Adipose tissue (tissue), 3 donors: ENCODE results near the gene C2orf42. TPM values are rescaled to one million over a fixed set of nuclear protein-coding genes. Genes with fewer than 3 reads are reported as not detected.
"Not testable (repeated sequence)": the region's sequence is repeated elsewhere in the genome, so short reads cannot be mapped to it uniquely, and the experiment has no call there.

Source experiments
- H3K27ac ChIP-seq: one replicate; pipeline ENCODE4 v1.5.1; 2013; ENCODE audit warnings: low read depth, low read length
- WGBS, 3 donors: extraction: QIAGEN DNeasy Blood & Tissue Kit; methylation state at CpG; one replicate each; pipeline ENCODE4 v1.1.7; 2013; 5-methylcytosine and 5-hydroxymethylcytosine counted together
- polyA plus RNA-seq, 3 donors: library from polyadenylated mRNA; stranded (reverse); fragments of 200-250 nt; gene quantifications; one replicate each; pipeline ENCODE4 v1.2.3, GENCODE V29; 2013
- donor health status: healthy with polysubstance abuse.
- donor health status: Bipolar disorder and iron deficiency.
- donor health status: healthy.

The C2orf42 gene
- polyA plus RNA-seq, 3 donors, result 5.4 to 14.2 (median 5.6) TPM

DNA sequence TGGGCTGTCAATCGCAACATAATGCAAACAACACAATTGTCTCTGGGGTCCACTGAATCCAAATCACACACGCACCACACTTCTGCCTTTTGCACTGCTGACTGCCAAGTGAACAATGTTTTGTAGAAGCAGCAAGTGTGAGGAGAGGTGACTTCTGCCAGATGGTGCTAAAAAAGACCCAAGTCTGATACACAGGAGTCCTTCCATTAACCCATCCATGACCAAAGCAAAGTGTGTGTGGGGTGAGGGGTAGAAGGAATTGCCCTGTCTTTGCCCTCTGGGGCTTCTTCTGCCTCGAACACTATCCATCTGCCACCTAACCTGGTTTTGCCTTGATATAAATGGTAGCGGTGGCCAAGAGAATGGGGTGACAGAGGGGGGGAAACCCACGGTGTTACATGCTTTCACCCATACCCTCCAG is 50.0 kb downstream of the C2orf42 start:
- no peak overlapping the region for H3K27ac ChIP-seq
- WGBS, 3 donors, result 62 to 86% (median 84%) methylated on average over 5 of the region's 5 CpGs

DNA sequence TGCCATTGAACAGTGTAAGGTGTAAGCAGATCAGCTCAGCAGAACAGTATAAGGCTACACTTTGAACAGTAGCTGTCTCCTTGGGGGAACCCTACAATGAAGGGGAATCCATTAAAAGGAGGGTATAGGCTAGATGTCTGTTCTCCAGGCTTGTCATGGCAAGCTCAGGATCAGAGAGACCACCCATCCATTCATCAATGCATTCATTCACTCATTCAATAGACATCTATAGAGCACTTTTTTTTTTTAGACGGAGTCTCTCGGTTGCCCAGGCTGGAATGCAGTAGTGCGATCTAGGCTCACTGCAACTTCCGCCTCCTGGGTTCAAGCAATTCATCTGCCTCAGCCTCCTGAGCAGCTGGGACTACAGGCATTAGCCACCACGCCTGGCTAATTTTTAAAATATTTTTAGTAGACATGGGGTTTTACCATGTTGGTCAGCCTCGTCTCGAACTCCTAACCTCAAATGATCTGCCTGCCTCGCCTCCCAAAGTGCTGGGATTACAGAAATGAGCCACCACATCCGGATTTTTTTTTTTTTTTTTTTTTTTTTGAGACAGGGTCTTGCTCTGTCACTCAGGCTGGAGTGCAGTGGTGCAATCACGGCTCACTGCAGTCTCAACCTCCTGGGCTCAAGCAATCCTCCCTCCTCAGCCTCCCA is 56.4 kb downstream of the C2orf42 start:
- H3K27ac ChIP-seq, result peak overlapping the region; percentile 9
- 81 to 95% (median 93%) methylated on average over 10 of the region's 10 CpGs for WGBS, 3 donors

- 41 to 76% (median 46%) methylated on average over 10 of the region's 10 CpGs for WGBS, 3 donors
- peak overlapping the region; percentile 9 for H3K27ac ChIP-seq
These were observed 57.1 kb downstream of the C2orf42 start for GRCh38 chr2:70133491-70134322.

- WGBS, 3 donors, result 59 to 77% (median 77%) methylated on average over 1 of the region's 1 CpG
These were observed 57.7 kb downstream of the C2orf42 start for GRCh38 chr2:70133127-70133452.

GRCh38 chr2:70132244-70133126 is 58.3 kb downstream of the C2orf42 start:
- WGBS, 3 donors, result 4 to 8% (median 5%) methylated on average over 8 of the region's 8 CpGs

More at GRCh38 chr2:70133127-70133452, 57.7 kb downstream of the C2orf42 start:
- peak overlapping the region; percentile 46 for H3K27ac ChIP-seq

GRCh38 chr2:70131344-70132143 is 59.3 kb downstream of the C2orf42 start:
- WGBS, 3 donors, result 81 to 82% (median 81%) methylated on average over 17 of the region's 17 CpGs
- not testable (repeated sequence) for H3K27ac ChIP-seq

More at GRCh38 chr2:70132244-70133126, 58.3 kb downstream of the C2orf42 start:
- H3K27ac ChIP-seq, result peak overlapping the region; percentile 68

GRCh38 chr2:70128005-70128404 is 62.8 kb downstream of the C2orf42 start:
- 34 to 58% (median 52%) methylated on average over 1 of the region's 1 CpG for WGBS, 3 donors
- H3K27ac ChIP-seq, result no peak overlapping the region

DNA sequence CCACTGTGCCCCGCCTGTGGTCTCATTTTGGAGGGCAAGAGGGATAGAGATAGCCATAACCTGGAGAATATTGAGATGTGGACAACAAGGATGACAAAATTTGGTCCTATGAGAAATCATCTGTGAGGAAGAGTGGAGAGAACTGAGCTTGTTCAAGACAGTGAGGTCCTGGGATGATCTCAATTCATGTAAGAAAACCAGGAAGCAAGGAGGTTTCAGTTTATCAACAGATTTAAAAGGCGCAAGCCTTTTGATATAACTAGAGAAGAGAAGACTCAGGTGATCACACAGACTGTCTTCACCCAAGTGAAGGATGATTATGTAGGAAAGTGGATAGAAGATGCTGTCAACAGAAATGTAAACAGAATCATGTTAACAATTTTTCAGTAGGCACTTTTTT is 64.4 kb downstream of the C2orf42 start:
- no peak overlapping the region for H3K27ac ChIP-seq
- WGBS, 3 donors, result 96% methylated on average over 2 of the region's 2 CpGs

DNA sequence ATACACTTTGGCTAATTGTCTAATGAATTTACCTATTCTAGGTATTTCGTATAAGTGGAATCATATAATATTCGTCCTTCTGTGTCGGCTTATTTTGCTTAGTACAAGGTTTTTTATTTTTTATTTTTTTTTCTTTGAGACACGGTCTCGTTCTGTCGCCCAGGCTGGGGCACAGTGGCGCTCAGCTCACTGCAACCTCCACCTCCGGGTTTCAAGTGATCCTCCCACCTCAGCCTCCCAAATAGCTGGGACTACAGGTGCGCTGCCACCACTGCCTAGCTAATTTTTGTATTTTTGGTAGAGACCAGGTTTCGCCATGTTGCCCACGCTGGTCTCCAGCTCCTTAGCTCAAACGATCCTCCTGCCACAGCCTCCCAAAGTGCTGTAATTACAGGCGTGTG is 65.3 kb downstream of the C2orf42 start:
- 64 to 68% (median 66%) methylated on average over 13 of the region's 13 CpGs for WGBS, 3 donors
- H3K27ac ChIP-seq, result peak overlapping the region; percentile 98

GRCh38 chr2:70124983-70125480 is 65.8 kb downstream of the C2orf42 start:
- peak overlapping the region; percentile 98 for H3K27ac ChIP-seq
- WGBS, 3 donors, result 0 to 1% (median 1%) methylated on average over 27 to 36 of the region's 36 CpGs

- WGBS, 3 donors, result 12 to 18% (median 16%) methylated on average over 11 of the region's 11 CpGs
These were observed 67.0 kb downstream of the C2orf42 start for GRCh38 chr2:70123829-70124116.

DNA sequence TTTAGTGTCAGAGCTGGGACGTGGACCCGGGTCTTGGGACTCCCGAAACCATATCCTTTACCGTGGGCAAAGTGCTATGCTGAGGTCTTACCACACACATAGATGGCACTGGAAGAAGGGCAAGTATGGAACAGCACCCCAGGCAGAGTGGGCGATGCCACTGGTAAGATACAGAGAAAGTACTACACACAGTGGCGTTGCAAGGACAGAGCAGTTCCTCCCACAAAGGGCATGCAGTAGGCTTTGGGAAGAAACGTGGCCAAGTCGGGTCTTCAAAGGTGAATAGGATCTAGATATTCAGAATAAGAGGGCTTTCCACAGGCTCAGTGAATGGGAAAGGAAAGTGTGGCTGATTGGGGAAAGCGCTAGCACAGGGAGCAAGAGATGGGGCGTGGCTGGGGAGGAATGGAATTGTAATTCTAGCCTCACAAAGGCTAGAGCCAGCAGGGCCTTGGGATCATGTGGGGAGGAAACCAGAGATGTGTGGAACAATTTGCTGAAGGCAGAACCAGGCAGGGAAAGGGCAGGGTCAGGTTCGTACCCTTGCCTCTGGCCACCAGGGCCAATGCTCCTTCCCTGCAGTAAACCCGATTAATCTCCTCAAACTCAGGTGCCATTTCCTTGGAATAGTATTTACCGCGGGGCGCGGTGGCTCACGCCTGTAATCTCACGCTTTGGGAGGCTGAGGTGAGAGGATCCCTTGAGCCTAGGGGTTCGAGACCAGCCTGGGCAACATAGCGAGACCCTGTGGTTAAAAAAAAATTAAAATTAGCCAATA is 67.6 kb downstream of the C2orf42 start:
- 49 to 59% (median 50%) methylated on average over 20 of the region's 20 CpGs for WGBS, 3 donors
- peak overlapping the region; percentile 30 for H3K27ac ChIP-seq

More at GRCh38 chr2:70123829-70124116, 67.0 kb downstream of the C2orf42 start:
- peak overlapping the region; percentile 30 for H3K27ac ChIP-seq

DNA sequence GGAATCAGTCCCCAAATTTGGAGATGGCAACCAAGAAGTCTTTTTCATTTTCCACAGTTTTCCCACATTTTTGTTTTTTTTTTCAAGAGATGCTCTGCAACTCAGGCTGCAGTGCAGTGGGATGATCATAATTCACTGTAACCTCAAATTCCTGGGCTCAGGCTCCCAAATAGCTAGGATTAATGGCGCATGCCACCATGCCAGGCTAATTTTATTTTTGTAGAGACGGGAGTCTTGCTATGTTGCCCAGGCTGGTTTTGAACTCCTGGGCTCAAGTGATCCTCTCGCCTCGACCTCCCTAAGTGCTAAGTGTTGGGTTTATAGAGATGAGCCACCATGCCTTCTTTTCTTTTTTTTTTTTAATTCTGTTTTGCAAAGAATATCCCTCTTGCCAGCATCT is 68.3 kb downstream of the C2orf42 start:
- WGBS, 3 donors, result 92 to 97% (median 97%) methylated on average over 4 of the region's 4 CpGs
- no peak overlapping the region for H3K27ac ChIP-seq

DNA sequence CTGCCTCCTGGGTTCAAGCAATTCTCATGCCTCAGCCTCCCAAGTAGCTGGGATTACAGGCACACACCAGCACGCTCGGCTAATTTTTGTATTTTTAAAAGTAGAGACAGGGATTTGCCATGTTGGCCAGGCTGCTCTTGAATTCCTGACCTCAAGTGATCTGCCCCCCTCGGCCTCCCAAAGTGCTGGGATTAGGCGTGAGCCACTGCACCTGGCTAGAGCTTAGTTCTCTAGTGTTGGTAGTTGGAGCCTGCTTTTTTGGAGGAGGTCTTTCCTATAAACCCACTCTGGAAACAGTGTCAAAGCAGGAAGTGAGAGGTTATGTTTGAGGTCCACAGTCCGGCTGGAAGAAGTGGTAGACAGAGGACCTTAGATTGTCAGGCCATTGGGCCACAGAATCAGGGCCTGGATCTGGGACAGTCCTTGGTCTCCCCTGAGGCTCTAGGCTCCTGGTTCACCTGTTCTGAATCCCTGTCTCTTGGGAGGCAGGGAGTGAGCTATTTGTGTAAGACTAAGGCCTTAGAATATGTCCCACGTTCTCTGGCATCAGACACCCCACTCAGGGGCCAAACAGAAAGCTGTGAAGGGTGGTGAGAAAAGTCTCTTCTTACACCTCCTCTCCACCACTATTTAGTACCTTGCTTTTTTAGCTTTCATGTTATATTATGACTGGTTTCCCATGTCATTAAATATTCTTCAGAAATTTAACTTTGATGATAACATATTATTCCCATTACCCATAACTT is 69.0 kb downstream of the C2orf42 start:
- 68 to 72% (median 69%) methylated on average over 6 of the region's 6 CpGs for WGBS, 3 donors
- no peak overlapping the region for H3K27ac ChIP-seq

- no peak overlapping the region for H3K27ac ChIP-seq
- WGBS, 3 donors, result 44 to 56% (median 48%) methylated on average over 4 of the region's 4 CpGs
These were observed 71.9 kb downstream of the C2orf42 start for GRCh38 chr2:70118798-70119454.

DNA sequence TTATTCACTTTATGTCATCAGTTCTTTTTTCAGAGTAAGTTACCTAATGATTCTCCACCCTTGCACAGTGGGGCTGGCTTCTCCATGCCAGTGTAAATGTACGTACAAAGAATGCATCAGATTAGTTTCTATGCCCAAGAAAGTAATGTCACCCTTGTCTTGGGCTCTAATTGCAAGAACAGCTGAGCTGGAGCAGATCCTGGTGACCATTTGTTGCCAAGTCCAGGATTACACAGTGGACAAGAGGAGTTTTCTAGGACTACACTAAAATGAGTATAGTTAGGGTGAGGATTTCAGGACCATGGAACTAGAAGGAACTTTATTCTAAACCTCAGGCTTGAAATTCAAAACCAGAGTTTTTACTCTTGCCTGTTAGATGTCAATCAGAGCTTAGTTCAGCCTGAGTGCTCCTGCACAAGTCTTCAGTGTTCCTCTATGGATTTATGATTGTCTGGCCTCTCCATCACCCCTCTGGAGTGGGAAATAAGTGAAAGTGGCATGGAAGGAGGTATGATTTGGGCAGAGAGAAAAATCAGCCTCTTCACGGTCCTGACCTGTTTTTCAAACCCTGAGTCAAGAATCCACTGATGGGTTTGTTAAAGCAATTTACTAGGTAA is 73.8 kb downstream of the C2orf42 start:
- WGBS, 3 donors, result 74 to 85% (median 84%) methylated on average over 2 of the region's 2 CpGs

More for the DNA sequence above, 73.8 kb downstream of the C2orf42 start:
- H3K27ac ChIP-seq, result no peak overlapping the region
